SW480 (cell line): Measurements from ENCODE around the gene COPS7A.
A peak's percentile ranks its signal among the peaks of the same experiment; 100 is the strongest.

ENCODE experiments used
- DNase-seq: peaks from one replicate; pipeline ENCODE4 v3.0.0-alpha.2; 2016; ENCODE audit warnings: low spot score

The COPS7A gene

DNA sequence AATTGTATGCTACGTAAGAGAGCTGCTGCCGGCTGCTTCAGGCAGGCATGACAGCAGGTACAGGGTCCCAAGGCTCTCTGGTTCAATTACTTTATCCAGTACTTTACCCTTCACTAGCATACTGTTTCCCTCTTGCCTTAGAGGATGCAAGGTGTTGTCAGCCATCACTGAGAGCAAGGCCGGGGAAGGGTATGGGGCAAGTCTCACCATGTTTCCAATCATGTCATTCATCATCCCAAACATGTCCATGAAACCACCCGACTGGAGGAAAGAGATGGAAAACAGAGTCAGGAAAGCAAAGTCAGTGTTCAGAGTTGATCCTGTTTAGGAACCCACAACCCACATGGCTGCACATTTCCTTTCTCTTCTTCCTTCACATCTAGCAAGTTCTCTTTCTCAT, 26.7 kb downstream of the COPS7A start:
- no peak for DNase-seq

DNA sequence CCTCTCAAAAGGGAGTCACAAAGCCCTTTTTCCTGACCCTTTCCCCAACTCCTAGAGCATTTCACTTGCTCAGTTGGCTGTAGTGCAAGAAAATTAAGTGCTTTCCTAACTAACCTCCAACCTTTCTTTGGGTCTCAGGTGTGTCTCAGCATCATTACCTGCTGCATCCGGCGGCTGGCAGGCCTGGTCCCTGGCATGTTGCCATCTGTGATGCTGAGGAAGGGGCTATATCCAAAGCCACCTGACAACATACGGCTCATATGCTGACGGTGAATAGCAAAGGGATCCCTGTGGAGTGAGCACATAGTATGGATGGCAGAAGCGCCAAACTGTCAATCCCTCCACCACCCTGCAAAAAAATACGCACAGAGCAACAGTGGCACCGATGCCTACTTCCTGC, 27.9 kb downstream of the COPS7A start:
- DNase-seq = no peak

DNA sequence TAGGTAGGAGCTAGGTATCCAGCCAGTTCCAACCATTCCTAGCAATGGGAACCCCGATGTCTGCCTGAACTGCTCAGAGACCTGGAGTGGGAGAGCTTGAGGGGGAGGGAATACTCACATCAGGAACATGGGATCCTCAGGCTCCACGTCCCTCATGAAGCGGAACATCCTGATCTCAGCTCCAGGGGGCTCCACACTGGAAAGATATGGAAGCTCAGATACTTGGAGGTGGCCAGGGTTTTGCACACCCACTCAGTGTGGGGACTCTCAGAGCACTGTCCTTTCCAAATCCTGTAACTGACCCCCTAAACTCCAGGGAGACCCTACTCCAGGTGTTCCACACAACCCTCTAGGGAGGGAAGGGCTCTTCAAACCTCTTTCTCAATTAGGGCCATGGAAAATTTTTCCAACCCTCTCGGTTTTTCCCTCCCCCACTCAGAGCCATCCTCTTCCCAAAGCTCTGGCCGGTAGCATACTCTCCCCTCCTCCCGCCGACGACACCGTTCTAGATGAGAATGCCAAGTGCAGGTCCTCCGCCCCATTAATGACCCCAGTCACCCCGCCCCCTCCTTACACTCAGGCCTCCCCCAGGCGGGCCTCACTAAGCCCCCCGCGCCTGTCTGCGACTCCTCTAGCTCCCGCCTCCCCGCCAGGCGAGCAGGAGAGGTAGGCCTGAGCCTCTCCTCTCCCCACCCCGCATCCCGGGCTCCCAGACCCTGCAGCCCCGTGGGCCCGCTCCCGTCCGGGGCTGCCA, 28.5 kb downstream of the COPS7A start:
- DNase-seq = no peak

DNA sequence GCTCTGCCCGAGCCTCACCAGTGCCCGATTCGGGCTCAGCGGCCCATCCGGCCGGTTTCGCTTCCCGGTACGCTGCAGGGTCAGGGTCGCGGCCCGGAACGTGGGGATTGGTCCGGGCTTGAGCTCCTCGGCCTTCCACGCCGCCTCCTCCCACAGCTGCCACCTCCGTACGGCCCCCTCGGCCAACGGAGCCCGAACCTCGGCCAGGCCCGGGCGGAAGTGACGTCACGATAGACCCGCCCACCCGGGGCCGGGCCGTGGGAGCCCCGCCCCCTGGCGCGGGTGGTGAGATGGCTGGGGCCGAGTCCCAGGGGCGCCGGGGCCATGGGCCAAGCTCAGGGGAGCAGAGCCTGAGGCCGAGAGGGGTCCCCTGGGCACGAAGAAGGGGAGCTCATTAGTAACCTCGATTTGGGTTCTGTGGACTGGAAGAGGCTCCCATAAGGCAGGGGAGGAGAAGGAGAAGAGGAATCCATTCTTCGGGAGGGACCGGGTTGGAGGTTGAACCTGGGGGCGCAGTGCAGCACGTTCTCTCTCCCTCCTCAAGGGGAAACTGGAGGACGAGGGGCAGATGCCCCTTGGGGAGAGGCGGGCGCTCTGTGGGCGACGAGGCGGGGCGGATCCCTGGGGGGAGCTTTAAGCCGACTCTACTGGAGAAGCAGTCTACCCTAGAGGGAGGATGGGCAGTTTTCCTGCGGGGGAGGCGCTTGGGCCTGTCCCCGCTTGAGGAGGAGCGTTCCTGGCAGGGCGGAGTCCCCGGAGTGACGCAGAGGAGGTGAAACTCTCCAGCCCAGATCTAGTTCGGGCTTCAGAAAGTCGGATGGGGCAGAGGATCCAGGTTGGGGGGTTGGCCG, 29.3 kb downstream of the COPS7A start, which contains the start of gene MLF2:
MLF2 (minus strand) TSS at position 221 of the 851 bp plus-strand sequence. CDS start 807 bp downstream, outside the sequence.
- DNase-seq = peak; percentile 99

DNA sequence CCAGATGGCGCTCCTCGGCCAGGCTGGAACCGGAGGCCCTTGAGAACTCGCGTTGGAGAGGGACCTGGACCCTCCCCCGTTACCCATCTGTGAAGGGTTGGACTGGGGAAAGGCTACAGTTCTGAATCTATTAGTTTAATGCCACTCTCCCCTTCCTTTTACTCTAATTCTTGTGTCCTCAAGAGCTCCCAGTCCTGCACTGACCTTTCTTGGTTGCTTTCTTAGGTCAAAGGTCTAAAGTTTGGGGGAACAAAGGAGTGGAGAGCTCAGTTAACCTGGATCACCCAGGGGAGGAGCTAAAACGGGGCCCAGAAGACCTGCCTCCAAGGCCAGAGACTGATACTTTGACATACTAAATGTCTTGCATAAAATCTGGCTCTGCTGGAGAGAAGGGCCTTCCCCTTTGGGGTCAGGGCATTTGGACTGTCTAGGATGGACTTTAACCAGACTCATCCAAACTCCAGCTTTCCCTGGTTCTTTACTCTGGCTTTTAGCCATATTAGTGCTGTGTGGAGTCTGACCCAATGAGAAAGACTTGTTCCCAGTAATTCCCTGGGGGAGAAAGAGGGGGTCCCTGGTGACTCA, 30.0 kb downstream of the COPS7A start:
- no peak for DNase-seq

DNA sequence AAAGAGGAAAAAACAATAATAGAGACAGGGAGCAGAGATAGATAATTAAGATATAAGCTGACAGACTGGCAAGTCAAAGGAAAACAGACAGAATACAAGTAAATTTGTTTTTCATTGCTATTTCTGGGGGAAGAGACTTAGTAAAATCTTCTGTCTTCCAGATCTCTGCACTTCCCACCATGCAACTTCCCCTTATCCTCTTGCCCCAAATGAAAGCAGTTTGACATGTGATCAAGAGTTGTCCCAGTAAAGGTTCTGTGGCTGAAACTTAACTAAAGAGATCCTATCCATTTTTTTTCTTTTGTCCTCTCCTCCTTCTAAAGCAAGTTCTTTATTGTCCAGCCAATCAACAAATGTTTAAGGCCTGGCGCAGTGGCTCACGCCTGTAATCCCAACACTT, 30.6 kb downstream of the COPS7A start:
- DNase-seq = no peak

DNA sequence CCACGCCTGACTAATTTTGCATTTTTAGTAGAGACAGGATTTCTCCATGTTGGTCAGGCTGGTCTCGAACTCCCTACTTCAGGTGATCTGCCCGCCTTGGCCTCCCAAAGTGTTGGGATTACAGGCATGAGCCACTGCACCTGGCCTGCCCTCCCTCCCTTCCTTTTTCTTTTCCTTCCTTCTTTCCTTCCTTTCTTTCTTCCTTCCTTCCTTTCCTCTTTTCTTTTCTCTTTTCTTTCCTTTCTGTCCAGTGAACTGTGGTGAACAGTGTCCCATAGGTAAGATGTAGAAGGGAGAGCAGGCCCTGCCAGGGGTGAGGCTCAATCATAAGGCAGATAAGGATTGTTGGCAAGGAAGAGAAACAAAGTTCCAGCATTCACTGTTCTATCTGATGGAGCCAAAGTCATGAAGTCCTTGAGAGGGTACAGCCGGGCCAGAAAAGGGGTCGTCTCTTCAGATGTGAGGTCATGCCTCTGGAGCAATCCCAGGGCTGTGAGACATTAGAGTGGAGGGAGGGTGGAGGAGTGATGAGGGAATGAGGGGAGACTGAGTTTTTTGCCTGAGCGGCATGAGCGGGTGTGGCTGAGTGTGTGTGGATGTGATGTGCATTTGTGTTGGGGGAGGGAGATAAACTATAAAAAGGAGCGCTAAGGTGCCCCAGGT, 33.3 kb downstream of the COPS7A start:
- DNase-seq = no peak

DNA sequence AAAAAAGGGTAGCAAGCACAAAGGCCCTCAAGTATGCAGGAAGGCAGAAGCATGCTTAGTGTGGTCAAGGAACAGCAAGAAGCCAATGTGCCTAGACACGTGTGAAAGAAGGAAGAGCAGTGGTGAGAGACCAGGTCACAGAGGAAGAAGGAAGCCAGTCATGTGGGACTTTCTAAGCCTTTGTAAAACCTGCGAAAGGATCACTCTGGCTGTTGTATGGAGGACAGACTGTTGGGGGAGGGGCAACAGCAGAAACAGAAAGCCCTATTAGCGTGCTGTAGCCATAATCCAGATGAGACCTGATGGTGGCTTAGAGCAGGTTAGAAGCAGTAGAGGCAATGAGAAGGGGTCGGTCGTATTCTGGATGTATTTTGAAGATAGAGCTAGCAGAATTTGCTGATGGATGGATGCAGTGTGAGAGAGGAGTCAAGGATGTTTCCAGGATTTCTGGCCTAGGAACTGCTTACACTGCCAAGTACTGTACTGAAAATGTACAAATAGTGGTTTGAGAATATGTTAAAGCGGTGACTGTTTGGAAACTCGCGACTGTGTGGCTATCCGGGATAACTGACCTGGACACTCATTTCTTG, 34.8 kb downstream of the COPS7A start:
- DNase-seq = no peak

DNA sequence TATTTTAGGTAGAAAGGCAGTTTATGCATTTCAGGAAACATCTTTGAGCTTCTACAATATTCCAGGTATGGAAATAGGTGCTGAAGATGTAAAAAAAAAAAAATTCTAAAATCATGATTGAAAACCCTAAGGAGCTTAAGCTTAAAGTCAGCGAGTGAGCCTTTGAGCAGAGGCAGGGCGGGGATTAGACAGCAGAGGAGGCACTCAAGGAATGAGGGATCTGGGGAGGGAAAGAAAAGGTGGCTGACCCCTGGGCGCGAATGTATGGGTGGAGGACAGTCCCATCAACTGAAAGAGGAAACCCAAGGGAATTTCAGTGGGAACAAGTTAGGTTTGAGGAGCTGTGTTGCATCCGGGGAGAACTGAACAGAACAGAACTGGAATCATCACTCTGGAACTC, 35.9 kb downstream of the COPS7A start:
- DNase-seq = no peak

DNA sequence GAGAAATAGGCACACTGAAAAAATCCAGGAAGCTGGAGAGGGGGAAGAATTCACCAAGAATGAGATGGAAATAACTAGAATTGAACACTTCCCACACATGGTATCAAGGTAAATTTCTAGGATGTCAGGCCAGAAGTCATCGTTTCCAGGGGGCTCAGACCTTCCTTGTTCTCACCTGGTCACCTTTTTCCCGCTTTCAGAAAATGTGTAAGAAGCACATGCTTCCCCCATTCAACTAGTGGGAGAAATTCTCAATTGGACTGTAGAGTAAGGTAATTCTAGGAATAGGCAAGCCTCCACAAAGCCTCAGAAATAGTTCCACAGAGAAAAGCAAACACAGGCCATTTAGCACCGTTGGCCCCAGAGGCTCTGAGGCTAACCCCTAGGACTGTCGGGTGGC, 39.5 kb downstream of the COPS7A start:
- DNase-seq = peak; percentile 58

DNA sequence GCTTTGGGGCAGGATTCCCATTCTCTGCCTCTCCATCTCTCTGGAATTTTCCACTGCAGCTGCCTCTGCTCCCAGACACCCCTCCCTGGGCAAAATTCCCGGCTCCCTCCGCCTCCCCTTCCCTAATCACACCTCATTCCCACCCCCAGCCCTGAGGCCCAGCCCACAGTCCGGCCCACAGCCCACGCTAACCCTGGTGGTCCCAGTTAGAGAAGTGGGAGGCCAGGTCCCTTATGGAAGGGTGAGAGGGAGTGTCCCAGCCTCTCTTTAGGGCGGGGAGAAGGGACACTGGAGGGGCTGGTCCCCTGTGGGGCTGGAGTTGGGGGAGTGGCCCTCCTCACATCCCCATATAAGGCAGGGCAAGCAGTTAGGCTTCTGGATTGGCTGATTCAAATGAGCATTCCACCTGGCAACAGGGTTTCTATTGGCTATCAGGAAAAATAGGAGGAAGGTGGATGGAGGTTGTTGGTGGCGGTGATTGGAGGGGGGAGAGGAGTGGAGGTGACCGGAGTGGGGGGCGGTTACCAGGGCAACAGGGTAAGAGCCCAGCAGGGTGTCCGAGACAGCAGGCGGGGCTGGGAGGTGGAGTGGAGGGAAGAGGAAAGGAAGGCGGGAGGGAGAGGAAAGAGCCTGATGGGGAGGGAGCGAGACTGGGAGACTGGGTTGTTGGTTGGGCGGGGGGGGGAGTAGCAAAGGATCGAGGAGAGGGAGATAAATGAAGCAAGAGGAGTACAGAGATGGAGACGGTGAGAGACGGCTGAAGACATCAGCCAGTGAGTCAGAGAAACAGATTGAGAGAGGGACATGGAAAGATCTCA, 40.4 kb downstream of the COPS7A start:
- peak; percentile 100 for DNase-seq

DNA sequence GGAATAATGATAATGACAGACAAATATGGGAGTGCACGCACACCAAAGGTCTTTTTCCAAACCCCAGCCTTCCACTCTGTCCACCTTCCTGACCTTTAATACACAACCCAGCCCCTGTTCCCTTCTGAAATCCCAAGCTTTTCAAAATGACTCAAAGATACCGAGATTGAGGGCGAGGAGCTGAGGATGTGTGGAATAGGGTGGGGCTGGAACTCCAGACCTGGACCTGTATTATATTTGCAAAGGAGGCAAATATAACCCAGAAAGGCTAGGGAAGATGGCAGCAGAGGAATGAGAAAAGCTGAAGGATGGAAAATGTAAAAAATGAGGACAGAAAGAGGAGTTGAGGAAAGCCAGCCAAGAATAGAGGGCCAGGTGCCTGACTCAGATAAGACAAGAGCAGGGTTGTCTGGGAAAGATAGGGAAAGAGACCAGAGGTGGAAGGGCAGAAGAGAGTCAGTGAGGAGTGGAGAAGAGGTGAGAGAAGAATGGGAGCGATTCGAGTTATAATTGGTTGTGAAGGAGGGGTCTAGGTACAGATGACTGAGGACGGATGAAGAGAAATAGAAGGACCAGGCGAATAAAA, 41.3 kb downstream of the COPS7A start:
- peak; percentile 70 for DNase-seq

DNA sequence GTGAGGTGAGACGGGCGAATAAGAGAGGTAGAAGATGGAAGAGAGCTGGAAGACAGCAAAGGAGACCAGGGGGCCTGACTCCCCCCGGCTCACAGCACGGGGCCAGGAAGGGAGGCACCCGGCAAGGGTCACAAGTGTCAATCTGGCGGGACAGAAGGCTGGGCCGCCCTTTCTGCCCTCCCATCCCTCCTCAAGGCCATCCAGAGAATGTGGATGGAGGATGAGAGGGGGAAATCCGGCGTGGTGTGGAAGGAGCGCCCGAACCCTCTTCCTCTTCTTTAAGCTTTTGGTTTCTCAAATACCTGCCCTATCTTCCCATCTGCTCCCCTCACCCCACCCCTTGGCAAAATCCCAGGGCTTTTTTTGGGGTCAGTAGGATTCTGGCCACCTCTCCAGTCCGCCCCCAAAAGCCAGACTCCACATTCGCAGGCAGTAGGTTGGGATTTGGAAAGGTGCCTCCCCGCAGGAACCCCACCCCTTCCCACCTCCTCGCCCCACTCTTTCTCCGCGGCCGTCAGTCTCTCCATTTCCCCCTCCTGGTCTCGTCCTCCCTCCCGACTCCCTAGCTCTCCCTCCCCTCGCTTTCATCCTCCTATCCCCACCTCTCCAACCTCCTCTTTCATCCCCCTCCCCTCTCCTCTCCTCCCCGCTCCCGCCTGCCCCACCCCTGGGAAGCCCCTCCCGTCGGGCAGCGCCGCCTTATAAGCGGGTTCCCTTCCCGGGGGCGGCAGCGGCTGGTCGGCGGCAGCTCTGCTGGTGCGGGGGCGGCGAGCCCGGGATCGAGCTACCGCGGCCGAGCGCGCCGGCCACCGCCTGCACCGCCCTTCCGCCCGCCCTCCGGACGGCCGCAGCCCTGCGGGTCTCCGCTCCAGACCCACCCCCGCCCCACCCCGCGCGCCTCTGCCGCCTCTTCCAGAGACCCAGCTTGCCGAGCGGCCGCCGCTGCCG, 42.1 kb downstream of the COPS7A start, which contains the start of gene PTMS:
PTMS (plus strand) TSS at position 730 of the 948 bp plus-strand sequence. CDS start 343 bp downstream, outside the sequence.
- DNase-seq = peak; percentile 99

DNA sequence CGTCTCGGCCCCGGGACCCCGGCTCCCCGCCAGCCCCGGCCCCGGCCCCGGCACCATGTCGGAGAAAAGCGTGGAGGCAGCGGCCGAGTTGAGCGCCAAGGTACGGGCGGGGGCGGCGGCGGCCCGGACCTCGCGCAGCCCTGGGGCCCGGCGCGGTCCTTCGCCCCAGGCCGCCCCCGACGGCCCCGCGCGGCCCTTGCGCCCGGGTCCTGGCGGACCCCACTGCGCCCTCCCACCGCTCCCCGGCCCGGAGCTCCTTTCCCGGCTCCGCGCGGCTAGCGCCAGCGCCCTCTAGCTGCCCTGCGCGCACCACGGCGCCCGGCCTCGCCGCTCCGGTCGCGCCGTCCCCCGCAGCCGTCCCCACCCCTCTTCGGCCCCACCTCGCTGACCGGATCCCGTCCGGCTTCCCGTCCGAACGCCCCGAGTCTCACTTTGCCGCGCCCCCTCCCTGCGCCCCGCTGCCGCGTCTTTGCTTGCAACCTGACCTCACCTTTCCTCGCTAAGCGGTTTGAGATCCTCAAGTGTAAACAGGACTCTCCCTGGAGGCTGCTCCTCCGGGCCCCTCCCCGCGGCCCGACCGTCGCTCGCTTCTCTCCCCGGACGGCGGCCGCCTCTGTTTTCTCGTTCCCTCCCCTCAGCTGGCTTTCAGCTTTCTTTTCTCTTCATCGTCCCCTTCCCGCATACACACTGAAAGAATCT, 43.0 kb downstream of the COPS7A start:
- peak; percentile 81 for DNase-seq

DNA sequence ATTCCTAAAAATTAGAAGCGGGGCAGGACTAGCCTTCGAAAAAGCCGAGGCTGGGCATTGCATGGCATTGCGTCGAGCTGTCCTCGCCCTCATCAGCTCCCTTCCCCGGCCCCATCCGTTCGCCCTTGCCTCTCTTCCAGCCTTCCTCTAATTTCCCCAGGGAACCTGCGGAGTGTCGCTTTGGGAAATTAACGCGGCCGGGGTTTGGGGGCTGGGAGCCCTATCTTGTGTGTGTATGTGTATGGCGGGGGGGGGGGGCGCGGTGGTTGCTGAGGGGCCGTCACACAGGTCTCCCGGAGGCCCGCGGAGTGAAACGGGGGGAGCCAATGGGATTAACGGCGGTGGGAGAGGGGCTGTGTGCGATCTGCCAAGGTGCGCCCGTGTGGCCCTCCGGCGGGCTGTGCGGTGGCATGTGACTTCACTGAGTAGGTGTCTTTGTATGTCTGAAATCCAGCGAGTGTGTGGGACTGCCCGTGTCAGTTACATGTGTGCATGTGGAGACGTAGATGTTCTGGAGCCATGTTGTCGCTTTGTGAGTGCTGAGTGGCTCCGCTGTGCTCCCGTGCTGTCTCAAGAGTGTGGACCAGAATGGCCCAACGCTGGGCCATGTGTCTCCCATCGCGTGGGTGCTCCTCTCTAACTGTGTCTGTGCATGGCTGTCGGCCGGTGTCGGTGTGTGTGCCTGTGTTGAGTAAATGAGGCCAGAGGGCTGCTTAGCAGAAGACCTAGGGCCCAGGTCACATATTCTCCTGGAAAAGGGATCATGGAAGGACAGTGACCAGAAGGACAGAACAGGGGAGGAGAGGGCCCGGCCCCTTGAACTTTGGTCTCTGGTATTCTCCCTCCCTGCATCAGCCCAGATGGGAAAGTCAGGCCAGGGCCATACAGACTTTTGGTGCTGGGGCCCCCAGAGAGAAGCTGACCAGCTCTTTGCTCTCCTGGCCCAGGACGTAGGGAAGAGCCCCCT, 43.8 kb downstream of the COPS7A start:
- DNase-seq = peak; percentile 62

DNA sequence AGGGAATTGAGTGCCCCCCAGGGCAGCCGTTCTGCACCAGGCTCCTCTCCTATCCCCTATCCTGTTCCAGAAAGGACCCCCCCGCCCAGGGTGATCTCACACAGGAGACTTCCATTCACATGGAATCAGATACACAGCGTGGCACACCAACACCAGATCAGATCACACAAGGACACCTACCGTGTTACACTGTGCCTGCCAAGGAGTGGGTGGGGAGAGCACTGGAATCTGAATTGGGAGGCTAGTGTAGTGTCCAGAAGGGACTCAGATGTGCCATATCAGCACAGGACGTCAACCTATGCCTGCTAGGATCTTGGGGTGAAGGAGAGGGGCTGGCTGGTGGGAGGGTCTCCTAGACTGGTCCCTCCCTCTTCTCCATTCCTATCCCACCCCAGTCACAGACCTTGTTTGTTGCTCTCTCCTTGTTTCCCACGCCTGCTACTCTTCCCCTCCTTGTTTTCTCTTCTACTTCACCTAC, 44.6 kb downstream of the COPS7A start:
- DNase-seq = no peak

DNA sequence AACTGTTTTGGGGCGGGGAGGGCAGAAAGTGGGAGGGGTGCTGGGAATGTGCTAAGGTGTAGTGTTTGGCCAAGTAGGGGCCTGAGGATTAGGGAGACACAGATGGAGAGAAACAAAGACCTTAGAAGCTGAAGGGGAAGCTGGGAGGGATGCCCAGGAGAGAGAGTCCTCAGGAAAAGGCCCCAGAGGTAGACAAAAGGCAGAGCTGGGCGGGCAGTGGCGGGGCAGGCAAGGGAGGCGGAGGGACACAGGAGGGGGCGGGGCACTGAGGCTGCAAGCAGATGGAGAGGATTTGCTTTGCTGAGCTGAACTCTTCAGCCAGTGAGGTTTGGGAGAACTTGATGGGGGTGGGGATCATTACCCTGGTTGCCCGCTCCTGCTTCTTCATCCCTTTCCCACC, 45.1 kb downstream of the COPS7A start:
- peak; percentile 42 for DNase-seq
